MM.1S (cell line): ENCODE data around the gene SPOCK1.

Experiments
- DNase-seq: peaks from one replicate; pipeline ENCODE4 v3.0.0-alpha.2; 2015
- H2AFZ ChIP-seq: fragments of 300-600 bp; sonication (generic); 2 replicates; pipeline ENCODE4 v1.6.0; 2016; ENCODE audit warnings: antibody characterized with exemption, low read length
- H3F3A ChIP-seq: fragments of 300-600 bp; sonication (generic); 2 replicates; pipeline ENCODE4 v1.6.1; 2016; ENCODE audit warnings: mild to moderate bottlenecking, antibody characterized with exemption, low read length, moderate library complexity, mixed read lengths; ENCODE audit not compliant: insufficient read depth
- H3K27ac ChIP-seq: fragments of 300-600 bp; sonication (generic); 2 replicates; pipeline ENCODE4 v1.5.1; 2016; ENCODE audit warnings: mild to moderate bottlenecking, low read length
- H3K27me3 ChIP-seq: fragments of 300-600 bp; sonication (generic); replicated peaks from 2 replicates; pipeline ENCODE4 v1.6.0; 2016; ENCODE audit warnings: low read length; ENCODE audit not compliant: insufficient read depth
- H3K36me3 ChIP-seq: fragments of 300-600 bp; sonication (generic); replicated peaks from 2 replicates; pipeline ENCODE4 v1.6.1; 2016; ENCODE audit warnings: mild to moderate bottlenecking, low read length, mixed read lengths; ENCODE audit not compliant: insufficient read depth
- H3K4me1 ChIP-seq: fragments of 300-600 bp; sonication (generic); 2 replicates; pipeline ENCODE4 v1.6.1; 2016; ENCODE audit warnings: low read length, mixed read lengths
- H3K4me2 ChIP-seq: fragments of 300-600 bp; sonication (generic); 2 replicates; pipeline ENCODE4 v1.6.0; 2016; ENCODE audit warnings: low read depth, low read length
- H3K4me3 ChIP-seq: fragments of 300-600 bp; sonication (generic); 2 replicates; pipeline ENCODE4 v1.5.1; 2016; ENCODE audit warnings: low read length, mixed read lengths
- H3K79me2 ChIP-seq: fragments of 300-600 bp; sonication (generic); 2 replicates; pipeline ENCODE4 v1.6.1; 2016; ENCODE audit warnings: mixed run types, low read length, mixed read lengths
- H3K9ac ChIP-seq: fragments of 300-600 bp; sonication (generic); 2 replicates; pipeline ENCODE4 v1.6.1; 2016; ENCODE audit warnings: low read length, mixed read lengths
- H3K9me2 ChIP-seq: fragments of 300-600 bp; sonication (generic); replicated peaks from 2 replicates; pipeline ENCODE4 v1.6.1; 2016; ENCODE audit warnings: mild to moderate bottlenecking, low read length, mixed read lengths; ENCODE audit not compliant: insufficient read depth
- H3K9me3 ChIP-seq: fragments of 300-600 bp; sonication (generic); replicated peaks from 2 replicates; pipeline ENCODE4 v1.6.1; 2016; ENCODE audit warnings: mild to moderate bottlenecking, low read length, mixed read lengths; ENCODE audit not compliant: insufficient read depth
- H4K20me1 ChIP-seq: fragments of 300-600 bp; sonication (generic); 2 replicates; pipeline ENCODE4 v1.6.1; 2016; ENCODE audit warnings: mild to moderate bottlenecking, low read length, moderate library complexity, mixed read lengths; ENCODE audit not compliant: insufficient read depth
- EZH2 ChIP-seq: fragments of 300-600 bp; sonication (generic); optimal IDR thresholded peaks from 2 replicates; pipeline ENCODE3; 2017; ENCODE audit warnings: low read depth, mild to moderate bottlenecking, antibody characterized with exemption, low read length, mixed read lengths
- EZH2phosphoT487 ChIP-seq: fragments of 300-600 bp; sonication (generic); IDR thresholded peaks from 2 replicates; pipeline ENCODE4 v1.6.1; 2018; ENCODE audit warnings: antibody characterized with exemption, low read length
- TF ChIP-seq, protein P1 (sequence below): fragments of 300-600 bp; sonication (generic); IDR thresholded peaks from 2 replicates; pipeline ENCODE4 v1.5.1; 2016; ENCODE audit warnings: antibody characterized with exemption, low read length, mixed read lengths

The SPOCK1 gene

DNA sequence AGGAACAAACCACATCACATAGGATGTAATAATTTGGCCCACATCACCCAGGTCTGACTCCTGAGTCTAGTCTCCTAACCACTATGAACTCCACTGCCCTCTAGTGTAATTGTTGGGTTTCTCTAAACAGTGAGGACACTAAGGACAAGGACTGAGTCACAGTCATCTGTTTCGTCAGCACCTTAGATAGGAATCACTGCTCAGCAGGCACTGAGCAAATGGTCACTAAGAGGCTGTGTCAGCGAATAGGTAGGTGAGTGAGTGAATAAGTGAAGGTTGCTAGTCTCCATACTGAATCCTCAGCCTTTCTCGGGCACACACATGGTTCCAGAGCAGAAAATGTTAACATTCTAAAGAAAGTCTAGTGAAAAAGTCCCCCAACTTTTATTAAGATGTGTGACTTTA lies 278.6 kb downstream of the SPOCK1 start:
- no peak for TF ChIP-seq EZH2phosphoT487
- TF ChIP-seq, protein P1, sequence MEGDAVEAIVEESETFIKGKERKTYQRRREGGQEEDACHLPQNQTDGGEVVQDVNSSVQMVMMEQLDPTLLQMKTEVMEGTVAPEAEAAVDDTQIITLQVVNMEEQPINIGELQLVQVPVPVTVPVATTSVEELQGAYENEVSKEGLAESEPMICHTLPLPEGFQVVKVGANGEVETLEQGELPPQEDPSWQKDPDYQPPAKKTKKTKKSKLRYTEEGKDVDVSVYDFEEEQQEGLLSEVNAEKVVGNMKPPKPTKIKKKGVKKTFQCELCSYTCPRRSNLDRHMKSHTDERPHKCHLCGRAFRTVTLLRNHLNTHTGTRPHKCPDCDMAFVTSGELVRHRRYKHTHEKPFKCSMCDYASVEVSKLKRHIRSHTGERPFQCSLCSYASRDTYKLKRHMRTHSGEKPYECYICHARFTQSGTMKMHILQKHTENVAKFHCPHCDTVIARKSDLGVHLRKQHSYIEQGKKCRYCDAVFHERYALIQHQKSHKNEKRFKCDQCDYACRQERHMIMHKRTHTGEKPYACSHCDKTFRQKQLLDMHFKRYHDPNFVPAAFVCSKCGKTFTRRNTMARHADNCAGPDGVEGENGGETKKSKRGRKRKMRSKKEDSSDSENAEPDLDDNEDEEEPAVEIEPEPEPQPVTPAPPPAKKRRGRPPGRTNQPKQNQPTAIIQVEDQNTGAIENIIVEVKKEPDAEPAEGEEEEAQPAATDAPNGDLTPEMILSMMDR: peak; percentile 52
- H4K20me1 ChIP-seq: no peaks in the 10 kb centered on the region
- no peaks in the 10 kb centered on the region for H3K36me3 ChIP-seq
- H2AFZ ChIP-seq: no peak overlapping the region
- H3K4me2 ChIP-seq: no peak overlapping the region
- no peak overlapping the region for H3K27ac ChIP-seq
- no peaks in the 10 kb centered on the region for H3K27me3 ChIP-seq
- H3F3A ChIP-seq: no peaks in the 10 kb centered on the region
- DNase-seq: peak; percentile 42
- no peaks in the 10 kb centered on the region for H3K9me2 ChIP-seq
- H3K4me1 ChIP-seq: no peaks in the 10 kb centered on the region
- H3K79me2 ChIP-seq: no peaks in the 10 kb centered on the region
- no peak overlapping the region for H3K9ac ChIP-seq
- H3K9me3 ChIP-seq: no peaks in the 10 kb centered on the region
- H3K4me3 ChIP-seq: no peak overlapping the region

DNA sequence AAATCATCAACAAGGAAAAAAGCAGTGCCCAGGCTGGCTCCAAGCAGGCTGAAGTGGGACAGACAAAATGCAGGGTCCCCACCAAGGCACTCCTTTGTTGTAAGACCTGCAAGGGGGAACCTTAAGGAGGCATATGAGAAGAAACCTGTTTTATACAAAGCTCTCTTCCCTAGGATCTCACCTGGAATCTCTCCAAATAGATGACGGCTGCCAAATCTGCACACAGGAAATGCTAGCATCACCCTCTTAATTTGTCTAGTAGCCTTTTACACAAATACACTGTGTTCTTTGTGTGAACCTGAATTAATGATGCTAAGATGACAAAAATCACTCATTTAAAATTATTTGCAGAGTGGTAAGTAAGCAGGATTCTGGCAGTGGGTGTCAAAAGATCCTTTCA lies 280.2 kb downstream of the SPOCK1 start:
- no peak overlapping the region for H3K4me3 ChIP-seq
- H3K4me1 ChIP-seq: no peaks in the 10 kb centered on the region
- no peaks in the 10 kb centered on the region for H4K20me1 ChIP-seq
- no peaks in the 10 kb centered on the region for H3K27me3 ChIP-seq
- no peak overlapping the region for H2AFZ ChIP-seq
- H3K9ac ChIP-seq: no peak overlapping the region
- no peak overlapping the region for H3K27ac ChIP-seq
- no peaks in the 10 kb centered on the region for H3K36me3 ChIP-seq
- no peaks in the 10 kb centered on the region for H3F3A ChIP-seq
- H3K79me2 ChIP-seq: no peaks in the 10 kb centered on the region
- no peaks in the 10 kb centered on the region for H3K9me2 ChIP-seq
- TF ChIP-seq EZH2phosphoT487: no peak
- TF ChIP-seq EZH2: no peak
- TF ChIP-seq, protein P1: no peak
- DNase-seq: no peak
- no peak overlapping the region for H3K4me2 ChIP-seq
- H3K9me3 ChIP-seq: no peaks in the 10 kb centered on the region

DNA sequence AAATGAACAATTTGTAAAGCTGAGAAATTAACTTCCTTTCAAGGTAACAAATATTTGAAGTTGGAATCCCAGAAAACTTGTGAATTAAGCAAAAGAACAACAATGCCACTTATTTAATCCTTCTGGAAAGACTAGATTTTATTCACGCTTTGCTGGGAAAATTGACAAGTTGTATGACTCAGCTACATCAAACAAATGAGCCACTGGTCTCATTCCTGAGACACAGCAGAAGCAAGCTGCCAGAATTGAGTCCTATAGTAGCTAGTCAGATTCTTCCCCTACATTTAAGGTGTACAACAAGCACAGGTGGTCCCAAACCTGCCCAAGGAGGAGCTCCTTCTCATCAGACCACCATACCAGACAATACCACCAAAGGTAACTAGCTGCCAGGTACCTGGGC lies 280.7 kb downstream of the SPOCK1 start:
- TF ChIP-seq EZH2 (no peak), EZH2phosphoT487 (no peak)
- TF ChIP-seq, protein P1: no peak
- Histone ChIP-seq H3K4me2 (no peak overlapping the region), H3K4me3 (no peak overlapping the region), H2AFZ (no peak overlapping the region), H3K9ac (no peak overlapping the region), H3K27me3 (no peaks in the 10 kb centered on the region), H3K27ac (no peak overlapping the region), H4K20me1 (no peaks in the 10 kb centered on the region), H3K79me2 (no peaks in the 10 kb centered on the region), H3K36me3 (no peaks in the 10 kb centered on the region), H3K9me3 (no peaks in the 10 kb centered on the region), H3K9me2 (no peaks in the 10 kb centered on the region), H3F3A (no peaks in the 10 kb centered on the region), H3K4me1 (no peaks in the 10 kb centered on the region)
- DNase-seq: no peak
